Measurements from ENCODE around the gene PEX10. TPM values are rescaled to one million over a fixed set of nuclear protein-coding genes. Genes with fewer than 3 reads are reported as not detected.

Gene PEX10
- total and polyA plus RNA-seq, 2 experiments from 2014 or later: 24.7 to 25.5 TPM

DNA sequence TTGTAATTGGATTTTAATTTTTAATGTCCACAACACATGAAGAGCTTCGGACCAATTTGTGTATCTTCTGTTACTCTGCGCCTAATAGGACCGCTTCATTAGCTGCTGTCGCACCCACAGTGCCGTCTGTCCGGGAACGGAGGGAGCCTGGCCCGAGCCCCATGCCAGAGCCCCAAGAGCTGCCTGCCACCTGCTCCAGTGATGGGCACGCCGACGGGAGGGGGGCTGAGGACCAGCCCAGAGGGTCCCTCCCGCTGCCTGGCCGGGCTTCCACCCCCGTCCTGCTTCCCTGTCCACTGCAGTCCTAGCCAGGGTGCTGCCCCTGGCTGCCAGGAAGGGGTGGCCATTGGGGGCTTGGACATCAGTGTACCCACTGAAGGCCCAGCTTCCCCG is 33.5 kb upstream of the PEX10 start:
- no peaks in the 10 kb centered on the region for H3K4me1 ChIP-seq (ENCODE audit: insufficient read depth)
- TF ChIP-seq, protein P1, sequence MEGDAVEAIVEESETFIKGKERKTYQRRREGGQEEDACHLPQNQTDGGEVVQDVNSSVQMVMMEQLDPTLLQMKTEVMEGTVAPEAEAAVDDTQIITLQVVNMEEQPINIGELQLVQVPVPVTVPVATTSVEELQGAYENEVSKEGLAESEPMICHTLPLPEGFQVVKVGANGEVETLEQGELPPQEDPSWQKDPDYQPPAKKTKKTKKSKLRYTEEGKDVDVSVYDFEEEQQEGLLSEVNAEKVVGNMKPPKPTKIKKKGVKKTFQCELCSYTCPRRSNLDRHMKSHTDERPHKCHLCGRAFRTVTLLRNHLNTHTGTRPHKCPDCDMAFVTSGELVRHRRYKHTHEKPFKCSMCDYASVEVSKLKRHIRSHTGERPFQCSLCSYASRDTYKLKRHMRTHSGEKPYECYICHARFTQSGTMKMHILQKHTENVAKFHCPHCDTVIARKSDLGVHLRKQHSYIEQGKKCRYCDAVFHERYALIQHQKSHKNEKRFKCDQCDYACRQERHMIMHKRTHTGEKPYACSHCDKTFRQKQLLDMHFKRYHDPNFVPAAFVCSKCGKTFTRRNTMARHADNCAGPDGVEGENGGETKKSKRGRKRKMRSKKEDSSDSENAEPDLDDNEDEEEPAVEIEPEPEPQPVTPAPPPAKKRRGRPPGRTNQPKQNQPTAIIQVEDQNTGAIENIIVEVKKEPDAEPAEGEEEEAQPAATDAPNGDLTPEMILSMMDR (IDR thresholded peaks at IDR 0.05; ENCODE audit: poor library complexity): no peak
- no peak for TF ChIP-seq EZH2 (IDR thresholded peaks at IDR 0.05; ENCODE audit: borderline replicate concordance)
- no peak for TF ChIP-seq EZH2phosphoT487 (IDR thresholded peaks at IDR 0.05; ENCODE audit: low read depth, severe bottlenecking, unreplicated experiment)
- no peak overlapping the region for H2AFZ ChIP-seq
- H3K27me3 ChIP-seq: peaks cover 37% of the 10 kb centered on the region
- no peak for DNase-seq (ENCODE audit: low spot score)
- 91% methylated on average over 15 of the region's 15 CpGs for WGBS (ENCODE audit: low lambda C conversion rate, missing lambda C conversion rate)
- H4K20me1 ChIP-seq (ENCODE audit: insufficient read depth, poor library complexity, severe bottlenecking): no peaks in the 10 kb centered on the region
- no peaks in the 10 kb centered on the region for H3K9me3 ChIP-seq (ENCODE audit: low read depth)
- H3K79me2 ChIP-seq: no peaks in the 10 kb centered on the region
- no peak overlapping the region for H3K27ac ChIP-seq
- no peaks in the 10 kb centered on the region for H3K9me2 ChIP-seq (replicated peaks; ENCODE audit: insufficient read depth)
- no peak overlapping the region for H3K4me3 ChIP-seq
- no peak overlapping the region for H3K4me2 ChIP-seq
- H3K36me3 ChIP-seq (replicated peaks; ENCODE audit: insufficient read depth, low read depth): no peaks in the 10 kb centered on the region

DNA sequence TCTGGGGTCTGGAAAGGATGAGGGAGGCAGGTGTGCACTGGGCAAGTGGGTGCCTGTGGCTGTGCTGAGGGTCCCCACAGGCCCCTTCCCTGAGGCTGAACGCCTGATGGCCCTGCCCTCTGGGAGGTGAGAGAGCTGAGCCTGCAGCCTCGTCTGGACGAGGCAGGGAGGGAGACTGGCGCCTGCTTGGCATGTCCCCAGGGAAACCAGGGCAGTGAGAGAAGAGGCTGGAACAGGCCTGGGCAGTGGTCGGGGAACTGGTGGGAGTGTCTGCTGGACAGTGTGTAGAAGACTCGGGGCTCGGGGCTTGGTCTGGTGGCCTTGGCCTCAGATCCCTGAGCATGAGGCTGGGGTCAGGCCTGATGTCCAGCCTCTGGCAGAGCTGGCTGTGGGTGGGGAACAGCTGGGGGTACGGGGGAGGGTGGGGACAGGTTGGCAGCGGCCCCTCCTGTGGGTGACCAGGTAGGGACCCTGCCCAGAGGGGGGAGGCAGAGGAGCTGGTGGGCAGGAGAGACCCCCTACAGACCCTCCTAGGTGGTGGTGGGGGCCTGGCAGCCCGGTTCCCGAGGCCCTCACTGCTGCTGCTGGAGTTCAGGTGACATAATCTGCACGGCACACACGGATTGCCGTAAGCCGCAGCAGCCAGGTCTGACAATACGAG is 32.9 kb upstream of the PEX10 start:
- no peak for DNase-seq (ENCODE audit: low spot score)
- H4K20me1 ChIP-seq (ENCODE audit: insufficient read depth, poor library complexity, severe bottlenecking): no peaks in the 10 kb centered on the region
- TF ChIP-seq EZH2 (IDR thresholded peaks at IDR 0.05; ENCODE audit: borderline replicate concordance): no peak
- no peak for TF ChIP-seq EZH2phosphoT487 (IDR thresholded peaks at IDR 0.05; ENCODE audit: low read depth, severe bottlenecking, unreplicated experiment)
- TF ChIP-seq, protein P1 (IDR thresholded peaks at IDR 0.05; ENCODE audit: poor library complexity): no peak
- H2AFZ ChIP-seq: no peak overlapping the region
- no peaks in the 10 kb centered on the region for H3K79me2 ChIP-seq
- H3K4me1 ChIP-seq (ENCODE audit: insufficient read depth): no peaks in the 10 kb centered on the region
- no peak overlapping the region for H3K4me3 ChIP-seq
- no peaks in the 10 kb centered on the region for H3K9me2 ChIP-seq (replicated peaks; ENCODE audit: insufficient read depth)
- no peak overlapping the region for H3K4me2 ChIP-seq
- WGBS (ENCODE audit: low lambda C conversion rate, missing lambda C conversion rate): 80% methylated on average over 16 of the region's 16 CpGs
- no peak overlapping the region for H3K27ac ChIP-seq
- H3K36me3 ChIP-seq (replicated peaks; ENCODE audit: insufficient read depth, low read depth): no peaks in the 10 kb centered on the region
- H3K9me3 ChIP-seq (ENCODE audit: low read depth): no peaks in the 10 kb centered on the region
- H3K27me3 ChIP-seq: peaks cover 37% of the 10 kb centered on the region

DNA sequence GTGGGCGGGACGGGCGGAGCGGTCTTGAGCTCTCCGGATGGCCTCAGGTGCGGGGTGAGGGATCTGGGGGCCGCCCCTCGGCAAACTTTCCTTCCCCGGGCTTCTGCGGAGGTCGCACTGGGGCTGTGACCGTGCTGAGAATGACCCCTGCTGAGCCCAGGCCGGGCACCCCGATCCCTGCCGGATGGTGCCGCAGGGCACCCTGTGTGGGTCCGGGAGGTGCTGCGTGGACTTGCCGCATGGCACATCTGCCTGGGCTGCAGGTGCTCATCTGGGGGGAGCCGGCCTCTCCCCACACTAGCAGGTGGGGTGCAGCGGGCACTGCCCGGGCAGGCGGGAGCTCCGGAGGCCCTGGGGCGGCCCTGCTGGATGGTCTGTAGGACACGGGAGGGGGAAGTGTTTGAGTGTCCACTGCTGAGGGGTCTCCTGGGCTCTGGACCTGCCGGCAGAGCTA is 31.8 kb upstream of the PEX10 start:
- Histone ChIP-seq H3K36me3 (replicated peaks; ENCODE audit: insufficient read depth, low read depth) (no peaks in the 10 kb centered on the region), H3K79me2 (no peaks in the 10 kb centered on the region), H4K20me1 (ENCODE audit: insufficient read depth, poor library complexity, severe bottlenecking) (no peaks in the 10 kb centered on the region), H2AFZ (no peak overlapping the region), H3K27me3 (peaks cover 37% of the 10 kb centered on the region), H3K4me1 (ENCODE audit: insufficient read depth) (no peaks in the 10 kb centered on the region), H3K4me3 (no peak overlapping the region), H3K4me2 (no peak overlapping the region), H3K27ac (no peak overlapping the region), H3K9me3 (ENCODE audit: low read depth) (no peaks in the 10 kb centered on the region), H3K9me2 (replicated peaks; ENCODE audit: insufficient read depth) (no peaks in the 10 kb centered on the region)
- TF ChIP-seq EZH2phosphoT487 (IDR thresholded peaks at IDR 0.05; ENCODE audit: low read depth, severe bottlenecking, unreplicated experiment) (no peak), EZH2 (IDR thresholded peaks at IDR 0.05; ENCODE audit: borderline replicate concordance) (no peak)
- TF ChIP-seq, protein P1 (IDR thresholded peaks at IDR 0.05; ENCODE audit: poor library complexity): no peak
- 66% methylated on average over 15 of the region's 27 CpGs for WGBS (ENCODE audit: low lambda C conversion rate, missing lambda C conversion rate)
- no peak for DNase-seq (ENCODE audit: low spot score)

All from hepatocyte (in vitro differentiated cells).